Mesendoderm (in vitro differentiated cells): Measurements from ENCODE around the gene AGAP3.
A peak's percentile ranks its signal among the peaks of the same experiment; 100 is the strongest.

Experiments
- DNase-seq: peaks from one replicate; pipeline ENCODE4 v3.0.0; 2013
- H2AK5ac ChIP-seq: 2 replicates; pipeline ENCODE4 v1.6.1; 2013; ENCODE audit warnings: low read length, inconsistent platforms
- H2BK120ac ChIP-seq: 2 replicates; pipeline ENCODE4 v1.6.1; 2013; ENCODE audit warnings: low read depth, mild to moderate bottlenecking, low read length, moderate library complexity, mixed read lengths
- H2BK15ac ChIP-seq: replicated peaks from 2 replicates; pipeline ENCODE4 v1.6.1; 2013; ENCODE audit warnings: low read depth, mild to moderate bottlenecking, moderate library complexity
- H2BK5ac ChIP-seq: 2 replicates; pipeline ENCODE4 v1.6.1; 2013; ENCODE audit warnings: low read length, inconsistent platforms
- H3K18ac ChIP-seq: 2 replicates; pipeline ENCODE4 v1.6.1; 2013; ENCODE audit warnings: mild to moderate bottlenecking, low read length, mixed read lengths
- H3K23ac ChIP-seq: one replicate; pipeline ENCODE4 v1.6.1; 2013; ENCODE audit warnings: low read length
- H3K27ac ChIP-seq: 2 replicates; pipeline ENCODE4 v1.5.1; 2013; ENCODE audit warnings: low read depth, mild to moderate bottlenecking, inconsistent platforms, low read length, moderate library complexity
- H3K27me3 ChIP-seq: 2 replicates; pipeline ENCODE4 v1.6.1; 2013; ENCODE audit warnings: low read length, control low read depth, mild to moderate bottlenecking, inconsistent platforms; ENCODE audit not compliant: insufficient read depth, poor library complexity
- H3K36me3 ChIP-seq: 2 replicates; pipeline ENCODE4 v1.6.1; 2013; ENCODE audit warnings: low read length, inconsistent platforms; ENCODE audit not compliant: control insufficient read depth, insufficient read depth
- H3K4ac ChIP-seq: one replicate; pipeline ENCODE4 v1.6.1; 2013; ENCODE audit warnings: low read depth, mild to moderate bottlenecking, low read length, moderate library complexity
- H3K4me1 ChIP-seq: 2 replicates; pipeline ENCODE4 v1.6.1; 2013; ENCODE audit warnings: low read depth, low read length, inconsistent platforms; ENCODE audit not compliant: control insufficient read depth
- H3K4me2 ChIP-seq: 2 replicates; pipeline ENCODE4 v1.6.1; 2013; ENCODE audit warnings: low read length
- H3K4me3 ChIP-seq: 2 replicates; pipeline ENCODE4 v1.5.1; 2013; ENCODE audit warnings: mild to moderate bottlenecking, low read length
- H3K56ac ChIP-seq: one replicate; pipeline ENCODE4 v1.6.1; 2013; ENCODE audit warnings: low read length
- H3K79me1 ChIP-seq: 2 replicates; pipeline ENCODE4 v1.6.1; 2013; ENCODE audit warnings: low read length, inconsistent platforms
- H3K79me2 ChIP-seq: 2 replicates; pipeline ENCODE4 v1.6.1; 2013; ENCODE audit warnings: mild to moderate bottlenecking, low read length; ENCODE audit not compliant: control insufficient read depth, insufficient read depth
- H3K9ac ChIP-seq: 2 replicates; pipeline ENCODE4 v1.6.1; 2013; ENCODE audit warnings: low read length, inconsistent platforms
- H4K5ac ChIP-seq: one replicate; pipeline ENCODE4 v1.6.1; 2013; ENCODE audit warnings: low read length
- H4K8ac ChIP-seq: one replicate; pipeline ENCODE4 v1.6.1; 2013; ENCODE audit warnings: low read depth, mild to moderate bottlenecking, control low read depth, low read length, moderate library complexity
- WGBS: extraction: QIAGEN DNeasy Blood & Tissue Kit; methylation state at CpG from one replicate; pipeline ENCODE4 v1.1.7; 2013; ENCODE audit warnings: low lambda C conversion rate, missing lambda C conversion rate; ENCODE audit not compliant: insufficient coverage; ENCODE audit errors: extremely low coverage; 5-methylcytosine and 5-hydroxymethylcytosine counted together

Gene AGAP3

GRCh38 chr7:151116603-151117440, 30.5 kb downstream of the AGAP3 start:
- Histone ChIP-seq H3K23ac (no peak overlapping the region), H3K18ac (no peak overlapping the region), H3K79me2 (no peaks in the 10 kb centered on the region), H3K27me3 (no peaks in the 10 kb centered on the region), H4K8ac (no peak overlapping the region), H2BK15ac (no peak overlapping the region), H4K5ac (no peak overlapping the region), H3K56ac (peak overlapping the region; percentile 62), H3K4me1 (peaks cover 11% of the 10 kb centered on the region), H3K79me1 (peaks cover 9% of the 10 kb centered on the region), H3K36me3 (peaks cover 4% of the 10 kb centered on the region), H3K27ac (no peak overlapping the region), H3K9ac (no peak overlapping the region), H3K4ac (no peak overlapping the region), H2BK120ac (no peak overlapping the region), H3K4me2 (no peak overlapping the region), H3K4me3 (no peak overlapping the region), H2BK5ac (no peak overlapping the region), H2AK5ac (no peak overlapping the region)
- no CpG with 5 or more reads among the region's 27 CpGs for WGBS
- no peak for DNase-seq

GRCh38 chr7:151117565-151117964, 31.3 kb downstream of the AGAP3 start:
- no peak overlapping the region for H3K23ac ChIP-seq
- no peaks in the 10 kb centered on the region for H3K27me3 ChIP-seq
- no peak overlapping the region for H3K4me3 ChIP-seq
- no peak overlapping the region for H2BK120ac ChIP-seq
- DNase-seq, result no peak
- H3K36me3 ChIP-seq, result peaks cover 4% of the 10 kb centered on the region
- no peak overlapping the region for H2AK5ac ChIP-seq
- no peak overlapping the region for H2BK15ac ChIP-seq
- H4K8ac ChIP-seq, result no peak overlapping the region
- no peak overlapping the region for H3K27ac ChIP-seq
- H3K79me1 ChIP-seq, result peaks cover 9% of the 10 kb centered on the region
- WGBS, result no CpG with 5 or more reads among the region's 12 CpGs
- H3K4ac ChIP-seq, result no peak overlapping the region
- H3K18ac ChIP-seq, result no peak overlapping the region
- no peak overlapping the region for H3K9ac ChIP-seq
- H3K79me2 ChIP-seq, result no peaks in the 10 kb centered on the region
- no peak overlapping the region for H4K5ac ChIP-seq
- no peak overlapping the region for H3K4me2 ChIP-seq
- no peak overlapping the region for H3K56ac ChIP-seq
- no peak overlapping the region for H2BK5ac ChIP-seq
- H3K4me1 ChIP-seq, result peaks cover 11% of the 10 kb centered on the region

- Histone ChIP-seq H2BK15ac (no peak overlapping the region), H3K27me3 (no peaks in the 10 kb centered on the region), H4K8ac (no peak overlapping the region), H3K79me2 (no peaks in the 10 kb centered on the region), H2BK5ac (no peak overlapping the region), H3K4ac (no peak overlapping the region), H3K4me1 (peaks cover 9% of the 10 kb centered on the region), H3K27ac (no peak overlapping the region), H3K4me2 (no peak overlapping the region), H3K23ac (no peak overlapping the region), H3K56ac (no peak overlapping the region), H4K5ac (no peak overlapping the region), H3K36me3 (peaks cover 4% of the 10 kb centered on the region), H3K9ac (no peak overlapping the region), H3K4me3 (no peak overlapping the region), H2BK120ac (no peak overlapping the region), H3K79me1 (peaks cover 9% of the 10 kb centered on the region), H2AK5ac (no peak overlapping the region), H3K18ac (no peak overlapping the region)
- no peak for DNase-seq
- WGBS, result no CpG with 5 or more reads among the region's 38 CpGs
Observed at GRCh38 chr7:151118108-151119054, 32.1 kb downstream of the AGAP3 start.

- Histone ChIP-seq H3K9ac (no peak overlapping the region), H2BK5ac (no peak overlapping the region), H3K79me1 (peaks cover 7% of the 10 kb centered on the region), H3K27ac (no peak overlapping the region), H3K4ac (no peak overlapping the region), H3K4me1 (peaks cover 4% of the 10 kb centered on the region), H4K8ac (no peak overlapping the region), H3K23ac (no peak overlapping the region), H3K18ac (no peak overlapping the region), H4K5ac (no peak overlapping the region), H3K79me2 (no peaks in the 10 kb centered on the region), H3K27me3 (no peaks in the 10 kb centered on the region), H2BK120ac (no peak overlapping the region), H2BK15ac (no peak overlapping the region), H2AK5ac (no peak overlapping the region), H3K56ac (no peak overlapping the region), H3K4me2 (no peak overlapping the region), H3K36me3 (peaks cover 4% of the 10 kb centered on the region), H3K4me3 (no peak overlapping the region)
- DNase-seq, result no peak
- WGBS, result no CpG with 5 or more reads among the region's 13 CpGs
Observed at GRCh38 chr7:151119055-151119415, 32.8 kb downstream of the AGAP3 start.

GRCh38 chr7:151119902-151120301, 33.6 kb downstream of the AGAP3 start:
- H4K8ac ChIP-seq, result no peak overlapping the region
- no peak overlapping the region for H2BK5ac ChIP-seq
- no peak overlapping the region for H3K9ac ChIP-seq
- H3K79me1 ChIP-seq, result peaks cover 7% of the 10 kb centered on the region
- H2AK5ac ChIP-seq, result no peak overlapping the region
- peaks cover 6% of the 10 kb centered on the region for H3K36me3 ChIP-seq
- DNase-seq, result no peak
- H3K27ac ChIP-seq, result no peak overlapping the region
- H3K4me3 ChIP-seq, result no peak overlapping the region
- H3K4me1 ChIP-seq, result peaks cover 3% of the 10 kb centered on the region
- no CpG with 5 or more reads among the region's 27 CpGs for WGBS
- no peak overlapping the region for H2BK120ac ChIP-seq
- no peak overlapping the region for H3K4me2 ChIP-seq
- H3K56ac ChIP-seq, result no peak overlapping the region
- no peak overlapping the region for H3K18ac ChIP-seq
- H4K5ac ChIP-seq, result no peak overlapping the region
- H3K79me2 ChIP-seq, result no peaks in the 10 kb centered on the region
- H2BK15ac ChIP-seq, result no peak overlapping the region
- no peaks in the 10 kb centered on the region for H3K27me3 ChIP-seq
- no peak overlapping the region for H3K4ac ChIP-seq
- no peak overlapping the region for H3K23ac ChIP-seq
